Liver (tissue), 3 donors: ENCODE data around the gene OR2A5.

Source experiments
- CTCF ChIP-seq: fragments of 150-350 bp; IDR thresholded peaks from 2 replicates; pipeline ENCODE4 v1.5.1; 2017; ENCODE audit warnings: improper control_type of control experiment, low read depth, low read length; ENCODE audit not compliant: missing input control
- FOXA1 ChIP-seq: IDR thresholded peaks from 2 replicates; pipeline ENCODE4 v1.6.1; 2016; ENCODE audit warnings: antibody characterized with exemption
- GABPA ChIP-seq, 2 donors: IDR thresholded peaks in 1 of 2; conservative IDR thresholded peaks in 1 of 2; 2 replicates each; pipeline ENCODE4 v1.6.1; 2016; ENCODE audit warnings: antibody characterized with exemption in 2 of 2, mild to moderate bottlenecking in 1 of 2, moderate library complexity in 1 of 2
- HNF4A ChIP-seq, 2 donors: conservative IDR thresholded peaks; 2 replicates each; pipeline ENCODE4 v1.6.1; 2016; ENCODE audit warnings: antibody characterized with exemption in 2 of 2, mild to moderate bottlenecking in 2 of 2
- MAX ChIP-seq: IDR thresholded peaks from 2 replicates; pipeline ENCODE4 v1.6.1; 2016; ENCODE audit warnings: antibody characterized with exemption
- NR2F2 ChIP-seq: IDR thresholded peaks from 2 replicates; pipeline ENCODE4 v1.6.1; 2016; ENCODE audit warnings: antibody characterized with exemption
- REST ChIP-seq: IDR thresholded peaks from 2 replicates; pipeline ENCODE4 v1.6.1; 2016; ENCODE audit warnings: antibody characterized with exemption, mild to moderate bottlenecking
- SP1 ChIP-seq: IDR thresholded peaks from 2 replicates; pipeline ENCODE4 v1.6.1; 2018; ENCODE audit warnings: antibody characterized with exemption, mild to moderate bottlenecking
- TAF1 ChIP-seq: conservative IDR thresholded peaks from 2 replicates; pipeline ENCODE4 v1.6.1; 2016; ENCODE audit warnings: antibody characterized with exemption, mild to moderate bottlenecking
- YY1 ChIP-seq: IDR thresholded peaks from 2 replicates; pipeline ENCODE4 v1.6.1; 2016; ENCODE audit warnings: antibody characterized with exemption, mild to moderate bottlenecking
- donor health status: healthy.
- donor health status: healthy.

- TF ChIP-seq FOXA1 (no peak), SP1 (no peak), CTCF (no peak), NR2F2 (no peak), REST (no peak), HNF4A (conservative IDR thresholded peaks at IDR 0.05) (no peak), TAF1 (no peak), YY1 (no peak), MAX (no peak), GABPA (IDR thresholded peaks at IDR 0.05 in 1 of 2, conservative IDR thresholded peaks at IDR 0.05 in 1 of 2) (no peak)
Observed at GRCh38 chr7:144011458-144012230, 37.1 kb upstream of the OR2A5 start.
